Fibroblast of gingiva (primary cell): ENCODE data around the gene GRM4.
"Not testable (repeated sequence)": the region's sequence is repeated elsewhere in the genome, so short reads cannot be mapped to it uniquely, and the experiment has no call there.

Experiments
- DNase-seq: peaks from one replicate; pipeline ENCODE4 v3.0.0-alpha.2; 2011; ENCODE audit warnings: low read depth

Gene GRM4

GRCh38 chr6:34021554-34022190, 124.2 kb downstream of the GRM4 start:
- DNase-seq = no peak

- no peak for DNase-seq
Measured at GRCh38 chr6:34020807-34021553, 124.9 kb downstream of the GRM4 start.

GRCh38 chr6:34020278-34020677, 125.6 kb downstream of the GRM4 start:
- no peak for DNase-seq

- no peak for DNase-seq
Measured at GRCh38 chr6:34018961-34019606, 126.8 kb downstream of the GRM4 start.

- DNase-seq = no peak
Measured at GRCh38 chr6:34018026-34018425, 127.9 kb downstream of the GRM4 start.

GRCh38 chr6:34017106-34017805, 128.6 kb downstream of the GRM4 start:
- DNase-seq = no peak

- not testable (repeated sequence) for DNase-seq
Measured at GRCh38 chr6:34016573-34016972, 129.3 kb downstream of the GRM4 start.

- DNase-seq = no peak
Measured at GRCh38 chr6:34015586-34015985, 130.3 kb downstream of the GRM4 start.

GRCh38 chr6:34011264-34011663, 134.6 kb downstream of the GRM4 start:
- DNase-seq = no peak

- no peak for DNase-seq
Measured at GRCh38 chr6:34005901-34006531, 139.9 kb downstream of the GRM4 start.

GRCh38 chr6:34004706-34005105, 141.2 kb downstream of the GRM4 start:
- no peak for DNase-seq

GRCh38 chr6:34003962-34004361, 141.9 kb downstream of the GRM4 start:
- no peak for DNase-seq

GRCh38 chr6:34001706-34002621, 143.9 kb downstream of the GRM4 start:
- DNase-seq = no peak

GRCh38 chr6:34000281-34000680, 145.6 kb downstream of the GRM4 start:
- DNase-seq = no peak

- DNase-seq = no peak
Measured at GRCh38 chr6:33999567-33999966, 146.3 kb downstream of the GRM4 start.

- no peak for DNase-seq
Measured at GRCh38 chr6:33998660-33999059, 147.2 kb downstream of the GRM4 start.

- DNase-seq = no peak
Measured at GRCh38 chr6:33997265-33997664, 148.6 kb downstream of the GRM4 start.

- DNase-seq = no peak
Measured at GRCh38 chr6:33996120-33996475, 149.8 kb downstream of the GRM4 start.

GRCh38 chr6:33995309-33996119, 150.4 kb downstream of the GRM4 start:
- no peak for DNase-seq
